Measurements from ENCODE around the gene GSG1L2. TPM values are rescaled to one million over a fixed set of nuclear protein-coding genes. Genes with fewer than 3 reads are reported as not detected.

The GSG1L2 gene
- total RNA-seq, 1 experiment from 2014 or later: not detected

DNA sequence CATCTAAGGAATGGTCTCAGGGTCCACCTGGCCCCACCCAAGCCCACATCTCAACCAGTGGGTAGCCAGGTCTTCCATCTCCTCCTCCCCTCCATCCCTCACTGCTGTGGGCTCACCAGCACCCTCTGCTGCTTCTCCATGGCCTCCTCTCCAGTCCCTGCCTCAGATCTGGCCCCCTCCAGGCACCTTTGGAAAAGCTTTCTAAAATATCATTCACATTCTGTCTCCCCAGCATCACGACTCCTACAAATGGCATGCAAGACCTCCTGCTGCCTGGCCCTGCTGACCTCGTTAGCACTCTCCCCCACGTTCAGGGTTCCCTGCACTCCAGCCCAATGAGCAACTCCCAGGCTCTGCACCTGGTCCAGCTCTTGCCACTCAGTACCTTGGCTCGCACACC is 17.6 kb upstream of the GSG1L2 start:
- CTCF ChIA-PET: no interaction called here
- POLR2A ChIA-PET: no interaction called here

GRCh38 chr17:9837551-9838471 is 15.9 kb upstream of the GSG1L2 start:
- intact Hi-C loops (cut with micrococcal nuclease; ENCODE audit: unreplicated experiment): no loop called here
- ChIA-PET POLR2A (no interaction called here), CTCF (no interaction called here)
- H3K27me3 ChIP-seq (ENCODE audit: control insufficient read depth, insufficient read depth, low read length): no peaks in the 10 kb centered on the region
- H3K36me3 ChIP-seq (ENCODE audit: control insufficient read depth, insufficient read depth, low read length): no peaks in the 10 kb centered on the region; the same call in 1 of the 2 replicates
- H3K9me3 ChIP-seq (ENCODE audit: control insufficient read depth, insufficient read depth, low read depth, low read length): no peaks in the 10 kb centered on the region
- no peak overlapping the region for H3K4me3 ChIP-seq (ENCODE audit: low read depth in 2 of 2, low read length in 2 of 2)
- TF ChIP-seq, protein P1, sequence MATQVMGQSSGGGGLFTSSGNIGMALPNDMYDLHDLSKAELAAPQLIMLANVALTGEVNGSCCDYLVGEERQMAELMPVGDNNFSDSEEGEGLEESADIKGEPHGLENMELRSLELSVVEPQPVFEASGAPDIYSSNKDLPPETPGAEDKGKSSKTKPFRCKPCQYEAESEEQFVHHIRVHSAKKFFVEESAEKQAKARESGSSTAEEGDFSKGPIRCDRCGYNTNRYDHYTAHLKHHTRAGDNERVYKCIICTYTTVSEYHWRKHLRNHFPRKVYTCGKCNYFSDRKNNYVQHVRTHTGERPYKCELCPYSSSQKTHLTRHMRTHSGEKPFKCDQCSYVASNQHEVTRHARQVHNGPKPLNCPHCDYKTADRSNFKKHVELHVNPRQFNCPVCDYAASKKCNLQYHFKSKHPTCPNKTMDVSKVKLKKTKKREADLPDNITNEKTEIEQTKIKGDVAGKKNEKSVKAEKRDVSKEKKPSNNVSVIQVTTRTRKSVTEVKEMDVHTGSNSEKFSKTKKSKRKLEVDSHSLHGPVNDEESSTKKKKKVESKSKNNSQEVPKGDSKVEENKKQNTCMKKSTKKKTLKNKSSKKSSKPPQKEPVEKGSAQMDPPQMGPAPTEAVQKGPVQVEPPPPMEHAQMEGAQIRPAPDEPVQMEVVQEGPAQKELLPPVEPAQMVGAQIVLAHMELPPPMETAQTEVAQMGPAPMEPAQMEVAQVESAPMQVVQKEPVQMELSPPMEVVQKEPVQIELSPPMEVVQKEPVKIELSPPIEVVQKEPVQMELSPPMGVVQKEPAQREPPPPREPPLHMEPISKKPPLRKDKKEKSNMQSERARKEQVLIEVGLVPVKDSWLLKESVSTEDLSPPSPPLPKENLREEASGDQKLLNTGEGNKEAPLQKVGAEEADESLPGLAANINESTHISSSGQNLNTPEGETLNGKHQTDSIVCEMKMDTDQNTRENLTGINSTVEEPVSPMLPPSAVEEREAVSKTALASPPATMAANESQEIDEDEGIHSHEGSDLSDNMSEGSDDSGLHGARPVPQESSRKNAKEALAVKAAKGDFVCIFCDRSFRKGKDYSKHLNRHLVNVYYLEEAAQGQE (IDR thresholded peaks at IDR 0.05; ENCODE audit: insufficient read depth in 1 of 2, low read depth in 2 of 2, low read length in 1 of 2): no peak
- no peak for TF ChIP-seq CTCF (IDR thresholded peaks at IDR 0.05)
- no peak for TF ChIP-seq SIN3A (IDR thresholded peaks at IDR 0.05; ENCODE audit: borderline replicate concordance, insufficient read depth, low read depth, low read length)
- in situ Hi-C loops (cut with HindIII; ENCODE audit: low pct_unique_long_range_greater_than_20kb, low sequenced_read_pairs): no loop called here
- DNase-seq (ENCODE audit: low read depth, low spot score): no peak
- no peak overlapping the region for H3K27ac ChIP-seq (ENCODE audit: low read length)
- ATAC-seq: no peak
- no TSS peak for BruUV-seq (replicated peaks)
- no peaks in the 10 kb centered on the region for H3K4me1 ChIP-seq (ENCODE audit: control insufficient read depth, insufficient read depth, low read length)

More for the DNA sequence above, 17.6 kb upstream of the GSG1L2 start:
- DNase-seq (ENCODE audit: low read depth, low spot score) (no peak), ATAC-seq (no peak)
- Histone ChIP-seq H3K36me3 (ENCODE audit: control insufficient read depth, insufficient read depth, low read length) (no peaks in the 10 kb centered on the region; the same call in 1 of the 2 replicates), H3K4me3 (ENCODE audit: low read depth in 2 of 2, low read length in 2 of 2) (no peak overlapping the region), H3K4me1 (ENCODE audit: control insufficient read depth, insufficient read depth, low read length) (no peaks in the 10 kb centered on the region; the same call in 1 of the 2 replicates), H3K27me3 (ENCODE audit: control insufficient read depth, insufficient read depth, low read length) (no peaks in the 10 kb centered on the region), H3K27ac (ENCODE audit: low read length) (no peak overlapping the region), H3K9me3 (ENCODE audit: control insufficient read depth, insufficient read depth, low read depth, low read length) (no peaks in the 10 kb centered on the region)
- intact Hi-C loops (cut with micrococcal nuclease; ENCODE audit: unreplicated experiment): no loop called here
- in situ Hi-C loops (cut with HindIII; ENCODE audit: low pct_unique_long_range_greater_than_20kb, low sequenced_read_pairs): no loop called here
- BruUV-seq (replicated peaks): no TSS peak
- no peak for TF ChIP-seq TCF7L2 (IDR thresholded peaks at IDR 0.05; ENCODE audit: low read depth, low read length)
- TF ChIP-seq POLR2AphosphoS5 (IDR thresholded peaks at IDR 0.05; ENCODE audit: low read depth, low read length): no peak
- TF ChIP-seq, protein P1 (IDR thresholded peaks at IDR 0.05; ENCODE audit: insufficient read depth in 1 of 2, low read depth in 2 of 2, low read length in 1 of 2): no peak
- TF ChIP-seq SIN3A (IDR thresholded peaks at IDR 0.05; ENCODE audit: borderline replicate concordance, insufficient read depth, low read depth, low read length): no peak
- TF ChIP-seq CTCF (IDR thresholded peaks at IDR 0.05): no peak

Measured in Panc1 (cell line).